Measurements from ENCODE around the gene HLA-G.

GRCh38 chr6:29809249-29809648, 18.4 kb upstream of the HLA-G start:
- no peak for TF ChIP-seq CTCF (conservative IDR thresholded peaks at IDR 0.05; ENCODE audit: low read length)
- no peak for TF ChIP-seq EZH2phosphoT487 (IDR thresholded peaks at IDR 0.05; ENCODE audit: borderline replicate concordance)

All from Loucy (cell line).